ENCODE data around the gene TMOD2. TPM values are rescaled to one million over a fixed set of nuclear protein-coding genes. Genes with fewer than 3 reads are reported as not detected.

The TMOD2 gene
- total RNA-seq, 8 experiments from 2014 or later, result 0.66 to 70.4 (median 28.9) TPM

GRCh38 chr15:51863131-51863530, 111.7 kb downstream of the TMOD2 start:
- 90 to 100% (median 100%) methylated on average over 1 to 2 of the region's 2 CpGs; no CpG with 5 or more reads in 4 of the 10 experiments for WGBS, 10 experiments
- H3K4me3 ChIP-seq, result no peak overlapping the region
- H3K4me1 ChIP-seq (replicated peaks in 1 of 2), result no peaks in the 10 kb centered on the region
- in situ Hi-C loops (cut with MboI; ENCODE audit: low pct_unique_long_range_greater_than_20kb in 2 of 9, low sequenced_read_pairs in 9 of 9, unreplicated experiment in 9 of 9), result no loop called here
- H3K27ac ChIP-seq, result no peak overlapping the region
- no peak for ATAC-seq (replicated peaks in 6 of 8)

- in situ Hi-C loops (cut with MboI; ENCODE audit: low pct_unique_long_range_greater_than_20kb in 2 of 9, low sequenced_read_pairs in 9 of 9, unreplicated experiment in 9 of 9), result no loop called here
- no peak overlapping the region for H3K4me3 ChIP-seq
These were observed 113.1 kb downstream of the TMOD2 start for GRCh38 chr15:51864408-51865056.

GRCh38 chr15:51865317-51865716, 113.9 kb downstream of the TMOD2 start:
- H3K4me1 ChIP-seq (replicated peaks in 1 of 2), result no peaks in the 10 kb centered on the region
- 100% methylated on average over 1 of the region's 1 CpG; no CpG with 5 or more reads in 5 of the 10 experiments for WGBS, 10 experiments
- no peak for ATAC-seq (replicated peaks in 6 of 8)
- H3K4me3 ChIP-seq, result no peak overlapping the region
- in situ Hi-C loops (cut with MboI; ENCODE audit: low pct_unique_long_range_greater_than_20kb in 2 of 9, low sequenced_read_pairs in 9 of 9, unreplicated experiment in 9 of 9), result no loop called here
- H3K27ac ChIP-seq, result no peak overlapping the region

More at GRCh38 chr15:51864408-51865056, 113.1 kb downstream of the TMOD2 start:
- no peak for ATAC-seq (replicated peaks in 6 of 8)
- 80 to 100% (median 88%) methylated on average over 1 to 4 of the region's 4 CpGs; no CpG with 5 or more reads in 3 of the 10 experiments for WGBS, 10 experiments
- H3K27ac ChIP-seq, result no peak overlapping the region
- no peaks in the 10 kb centered on the region for H3K4me1 ChIP-seq (replicated peaks in 1 of 2)

Other genes with a start within 250 kb of the TMOD2 start
- 100 to 1,000 TPM in 1 of 8 experiments, 10 to 100 TPM in 7; 30.0 to 197 (median 53.0) TPM for gene DMXL2, start 128.8 kb upstream of the TMOD2 start, total RNA-seq
- 10 to 100 TPM in 5 of 8 experiments, under 1 TPM in 3; 0.10 to 67.6 (median 30.0) TPM for gene SCG3, start 70.1 kb upstream of the TMOD2 start, total RNA-seq
- 1 to 10 TPM; 1.5 to 9.6 (median 4.3) TPM for gene LYSMD2, start 13.9 kb upstream of the TMOD2 start, total RNA-seq
- 10 to 100 TPM; 10.2 to 43.6 (median 23.0) TPM for gene TMOD3, start 78.1 kb downstream of the TMOD2 start, total RNA-seq
- gene LEO1, start 220.2 kb downstream of the TMOD2 start, total RNA-seq, result 10 to 100 TPM; 28.6 to 40.0 (median 31.1) TPM